Measurements from ENCODE around the gene AMACR.
A peak's percentile ranks its signal among the peaks of the same experiment; 100 is the strongest.

AMACR gene

DNA sequence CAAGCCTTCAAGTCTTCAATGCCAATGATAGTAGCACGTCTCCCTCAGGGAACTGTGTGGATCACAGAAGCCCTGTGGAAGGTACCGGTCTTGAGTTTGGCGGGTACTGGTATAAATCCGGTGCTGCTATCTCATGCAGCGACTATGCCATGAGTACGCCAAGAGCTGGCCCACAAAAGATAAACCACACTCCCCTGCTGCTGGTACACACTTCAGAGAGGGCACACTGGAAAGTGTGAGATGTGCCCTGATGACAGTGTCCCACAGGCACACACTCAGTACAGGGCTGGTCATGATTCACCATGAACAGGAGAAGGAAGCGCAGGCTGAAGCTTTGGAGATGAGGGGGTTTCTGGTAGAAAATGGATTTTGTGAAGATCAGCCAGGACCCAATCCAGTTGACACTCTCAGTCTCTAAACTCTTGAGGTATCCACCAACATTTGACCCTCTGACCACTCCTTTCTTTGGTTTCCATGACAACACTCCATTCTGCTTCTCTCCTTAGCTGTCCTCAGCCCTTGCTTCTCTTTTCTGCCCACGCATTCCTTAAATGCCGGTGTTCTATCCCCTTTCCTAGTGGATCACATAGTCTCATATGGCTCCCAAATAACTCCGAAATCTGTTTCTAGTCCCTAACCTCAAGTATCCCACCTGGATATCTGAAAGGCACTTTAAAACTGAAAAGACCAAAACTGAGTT, 5.1 kb downstream of the AMACR start:
- no peak for DNase-seq (ENCODE audit: low read depth)
- TF ChIP-seq MYC (IDR thresholded peaks at IDR 0.05; ENCODE audit: low read depth, low read length) (no peak), POLR2A (IDR thresholded peaks at IDR 0.05; ENCODE audit: extremely low read depth, insufficient read length) (no peak)
- TF ChIP-seq, protein P1, sequence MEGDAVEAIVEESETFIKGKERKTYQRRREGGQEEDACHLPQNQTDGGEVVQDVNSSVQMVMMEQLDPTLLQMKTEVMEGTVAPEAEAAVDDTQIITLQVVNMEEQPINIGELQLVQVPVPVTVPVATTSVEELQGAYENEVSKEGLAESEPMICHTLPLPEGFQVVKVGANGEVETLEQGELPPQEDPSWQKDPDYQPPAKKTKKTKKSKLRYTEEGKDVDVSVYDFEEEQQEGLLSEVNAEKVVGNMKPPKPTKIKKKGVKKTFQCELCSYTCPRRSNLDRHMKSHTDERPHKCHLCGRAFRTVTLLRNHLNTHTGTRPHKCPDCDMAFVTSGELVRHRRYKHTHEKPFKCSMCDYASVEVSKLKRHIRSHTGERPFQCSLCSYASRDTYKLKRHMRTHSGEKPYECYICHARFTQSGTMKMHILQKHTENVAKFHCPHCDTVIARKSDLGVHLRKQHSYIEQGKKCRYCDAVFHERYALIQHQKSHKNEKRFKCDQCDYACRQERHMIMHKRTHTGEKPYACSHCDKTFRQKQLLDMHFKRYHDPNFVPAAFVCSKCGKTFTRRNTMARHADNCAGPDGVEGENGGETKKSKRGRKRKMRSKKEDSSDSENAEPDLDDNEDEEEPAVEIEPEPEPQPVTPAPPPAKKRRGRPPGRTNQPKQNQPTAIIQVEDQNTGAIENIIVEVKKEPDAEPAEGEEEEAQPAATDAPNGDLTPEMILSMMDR (IDR thresholded peaks at IDR 0.05; ENCODE audit: low read depth, low read length) = no peak
- TF ChIP-seq, protein P2, sequence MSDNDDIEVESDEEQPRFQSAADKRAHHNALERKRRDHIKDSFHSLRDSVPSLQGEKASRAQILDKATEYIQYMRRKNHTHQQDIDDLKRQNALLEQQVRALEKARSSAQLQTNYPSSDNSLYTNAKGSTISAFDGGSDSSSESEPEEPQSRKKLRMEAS (IDR thresholded peaks at IDR 0.05; ENCODE audit: low read depth, low read length) = no peak
- H3K4me3 ChIP-seq (ENCODE audit: low read depth, low read length) = no peak overlapping the region

DNA sequence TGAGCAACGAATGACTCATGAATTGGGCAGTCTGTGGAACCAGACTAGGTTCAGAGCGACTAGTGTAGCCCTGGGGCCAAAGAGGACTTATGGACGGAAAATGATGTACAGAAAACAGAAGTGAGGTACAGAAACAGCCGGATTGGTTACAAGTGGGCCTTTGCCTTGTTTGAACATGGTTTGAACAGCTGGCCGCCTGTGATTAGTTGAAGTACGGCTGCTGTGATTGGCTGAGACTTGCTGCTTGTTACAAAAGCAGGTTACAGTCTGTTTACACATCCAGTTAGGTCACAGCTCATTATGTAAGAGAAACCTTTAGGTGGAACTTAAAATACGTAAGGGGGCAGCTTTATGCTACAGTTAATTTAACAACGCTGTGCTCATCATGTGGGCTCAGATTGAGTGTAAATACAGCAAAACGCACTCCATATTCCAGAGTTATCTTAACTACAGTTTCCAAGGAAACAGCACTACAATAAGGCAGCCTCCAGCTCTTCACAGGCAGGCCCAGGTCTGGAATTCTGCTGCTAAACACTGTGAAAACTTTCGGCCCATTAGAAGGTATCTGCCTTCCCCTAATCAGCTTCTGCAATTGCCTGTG, 6.5 kb downstream of the AMACR start:
- no peak for TF ChIP-seq MYC (IDR thresholded peaks at IDR 0.05; ENCODE audit: low read depth, low read length)
- TF ChIP-seq, protein P2 (IDR thresholded peaks at IDR 0.05; ENCODE audit: low read depth, low read length) = no peak
- TF ChIP-seq, protein P1 (IDR thresholded peaks at IDR 0.05; ENCODE audit: low read depth, low read length) = no peak
- no peak for TF ChIP-seq POLR2A (IDR thresholded peaks at IDR 0.05; ENCODE audit: extremely low read depth, insufficient read length)
- H3K4me3 ChIP-seq (ENCODE audit: low read depth, low read length) = no peak overlapping the region
- no peak for DNase-seq (ENCODE audit: low read depth)

DNA sequence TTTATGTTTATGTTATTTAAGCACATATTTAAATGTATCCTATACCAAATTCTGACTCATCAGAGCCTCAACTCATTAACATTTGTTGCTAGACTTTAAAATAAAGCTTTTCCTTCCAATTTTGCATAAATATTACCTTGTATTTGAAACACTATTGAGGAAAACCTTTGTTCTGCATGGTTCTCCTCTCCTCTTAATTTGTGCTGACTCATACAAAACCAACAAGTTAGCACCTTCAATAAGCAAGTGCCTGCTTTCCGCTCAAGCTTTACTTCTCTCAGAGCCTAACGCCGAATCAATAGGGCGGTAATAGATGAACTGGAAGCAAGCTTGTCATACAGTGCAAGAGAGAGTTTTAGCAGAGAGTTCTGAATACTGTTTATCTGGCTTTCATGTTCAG, 7.9 kb downstream of the AMACR start:
- TF ChIP-seq MYC (IDR thresholded peaks at IDR 0.05; ENCODE audit: low read depth, low read length) = no peak
- TF ChIP-seq, protein P2 (IDR thresholded peaks at IDR 0.05; ENCODE audit: low read depth, low read length) = no peak
- TF ChIP-seq, protein P1 (IDR thresholded peaks at IDR 0.05; ENCODE audit: low read depth, low read length) = no peak
- no peak for TF ChIP-seq POLR2A (IDR thresholded peaks at IDR 0.05; ENCODE audit: extremely low read depth, insufficient read length)
- DNase-seq (ENCODE audit: low read depth) = no peak
- no peak overlapping the region for H3K4me3 ChIP-seq (ENCODE audit: low read depth, low read length)

DNA sequence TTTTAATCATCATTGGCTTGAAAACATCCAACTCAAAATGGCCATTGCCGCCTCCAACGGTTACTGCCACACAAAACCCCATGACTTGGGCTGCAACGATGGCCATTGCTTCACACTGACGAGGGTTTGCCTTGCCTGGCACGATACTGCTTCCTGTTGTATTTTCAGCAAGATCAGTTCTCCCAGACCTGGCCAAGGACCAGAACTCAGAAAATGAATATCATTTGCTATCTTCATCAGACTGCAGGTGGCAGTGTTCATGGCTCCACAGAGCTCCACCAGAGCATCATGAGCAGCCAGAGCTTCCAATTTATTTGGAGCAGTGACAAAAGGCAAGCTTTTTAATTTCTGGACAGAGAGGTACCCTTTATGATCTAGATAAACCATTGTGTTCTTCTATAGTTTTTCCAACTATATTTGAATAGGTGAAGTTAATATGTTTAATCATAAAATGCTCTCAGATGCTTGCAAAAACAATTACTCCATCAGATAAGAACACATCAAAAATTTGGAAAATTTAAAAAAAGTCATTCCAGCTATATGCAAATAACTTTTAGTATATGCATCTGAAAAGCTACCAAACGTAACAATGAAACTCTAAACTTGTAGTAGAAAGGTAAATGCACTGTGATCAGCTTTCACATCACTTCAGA, 10.4 kb downstream of the AMACR start:
- no peak for TF ChIP-seq POLR2A (IDR thresholded peaks at IDR 0.05; ENCODE audit: extremely low read depth, insufficient read length)
- TF ChIP-seq MYC (IDR thresholded peaks at IDR 0.05; ENCODE audit: low read depth, low read length) = no peak
- TF ChIP-seq, protein P1 (IDR thresholded peaks at IDR 0.05; ENCODE audit: low read depth, low read length) = peak; percentile 56
- TF ChIP-seq, protein P2 (IDR thresholded peaks at IDR 0.05; ENCODE audit: low read depth, low read length) = no peak
- H3K4me3 ChIP-seq (ENCODE audit: low read depth, low read length) = no peak overlapping the region
- DNase-seq (ENCODE audit: low read depth) = peak; percentile 58

DNA sequence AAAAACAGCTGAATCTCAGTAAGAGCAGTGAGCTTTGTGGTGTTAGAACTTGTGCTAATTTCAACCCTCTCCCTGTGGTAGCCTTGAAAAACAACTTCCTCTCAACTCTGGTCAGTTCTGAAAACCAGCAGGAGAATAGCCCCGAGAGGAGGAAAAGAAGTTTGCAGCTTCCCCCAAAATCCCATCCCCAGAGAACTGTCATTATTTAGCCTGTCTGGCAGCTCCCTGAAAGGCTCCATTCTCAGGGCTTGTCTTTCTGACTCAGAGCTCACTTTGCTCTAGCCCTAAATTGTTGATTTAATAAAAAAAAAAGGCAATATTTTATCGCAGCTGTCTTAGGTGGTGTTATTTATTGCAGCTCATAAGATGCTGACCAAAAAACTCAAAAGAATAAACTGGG, 12.0 kb downstream of the AMACR start:
- TF ChIP-seq POLR2A (IDR thresholded peaks at IDR 0.05; ENCODE audit: extremely low read depth, insufficient read length) = no peak
- no peak for DNase-seq (ENCODE audit: low read depth)
- H3K4me3 ChIP-seq (ENCODE audit: low read depth, low read length) = no peak overlapping the region

DNA sequence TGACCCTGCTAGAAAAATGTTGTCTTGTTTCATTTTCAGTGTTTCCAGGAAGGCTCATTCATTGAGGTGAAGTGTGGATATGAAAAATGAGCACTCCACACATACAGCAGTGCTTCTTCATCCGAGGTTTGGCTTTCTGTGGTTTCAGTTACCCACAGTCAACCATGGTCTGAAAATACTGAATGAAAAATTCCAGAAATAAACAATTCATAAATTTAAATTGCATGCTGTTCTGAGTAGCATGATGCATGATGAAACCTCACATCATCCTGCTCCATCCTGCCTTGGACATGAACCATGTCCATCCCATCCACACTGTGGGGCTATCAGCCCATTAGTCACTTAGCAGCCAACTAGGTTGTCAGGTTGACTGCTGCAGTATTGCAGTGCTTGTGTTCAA, 13.0 kb downstream of the AMACR start:
- DNase-seq (ENCODE audit: low read depth) = no peak
- TF ChIP-seq POLR2A (IDR thresholded peaks at IDR 0.05; ENCODE audit: extremely low read depth, insufficient read length) = no peak
- TF ChIP-seq MYC (IDR thresholded peaks at IDR 0.05; ENCODE audit: low read depth, low read length) = no peak
- TF ChIP-seq, protein P1 (IDR thresholded peaks at IDR 0.05; ENCODE audit: low read depth, low read length) = no peak
- TF ChIP-seq, protein P2 (IDR thresholded peaks at IDR 0.05; ENCODE audit: low read depth, low read length) = no peak
- no peak overlapping the region for H3K4me3 ChIP-seq (ENCODE audit: low read depth, low read length)

Measured in NB4 (cell line).